HG03045 (cell line): ENCODE measurements around the gene BUD23.
"Not testable (repeated sequence)": the region's sequence is repeated elsewhere in the genome, so short reads cannot be mapped to it uniquely, and the experiment has no call there.

Experiments used
- ATAC-seq: cut with Tn5 transposase; IDR thresholded peaks from one replicate; pipeline ENCODE4 v1.9.1; 2021; ENCODE audit warnings: mild to moderate bottlenecking, moderate library complexity; ENCODE audit not compliant: unreplicated experiment

BUD23 gene

GRCh38 chr7:73668103-73668885, 15.1 kb upstream of the BUD23 start:
- peak; percentile 4 for ATAC-seq

- ATAC-seq = no peak
These were observed 14.5 kb upstream of the BUD23 start for GRCh38 chr7:73668886-73669230.

- no peak for ATAC-seq
These were observed 14.1 kb upstream of the BUD23 start for GRCh38 chr7:73669288-73669701.

GRCh38 chr7:73669858-73670385, 13.5 kb upstream of the BUD23 start:
- no peak for ATAC-seq

- no peak for ATAC-seq
These were observed 12.1 kb upstream of the BUD23 start for GRCh38 chr7:73671322-73671661.

GRCh38 chr7:73671857-73672445, 11.4 kb upstream of the BUD23 start:
- ATAC-seq = no peak

- ATAC-seq = no peak
These were observed 8.8 kb upstream of the BUD23 start for GRCh38 chr7:73674468-73675124.

GRCh38 chr7:73676062-73676461, 7.3 kb upstream of the BUD23 start:
- ATAC-seq = not testable (repeated sequence)

- no peak for ATAC-seq
These were observed 4.5 kb upstream of the BUD23 start for GRCh38 chr7:73678862-73679261.

GRCh38 chr7:73679709-73680108, 3.7 kb upstream of the BUD23 start:
- no peak for ATAC-seq

- ATAC-seq = no peak
These were observed 2.9 kb upstream of the BUD23 start for GRCh38 chr7:73680501-73680900.

- ATAC-seq = no peak
These were observed 2.4 kb upstream of the BUD23 start for GRCh38 chr7:73681031-73681430.

- peak; percentile 13 for ATAC-seq
These were observed 697 bp upstream of the BUD23 start for GRCh38 chr7:73682745-73683055.

GRCh38 chr7:73683788-73684693, 644 bp downstream of the BUD23 start:
- ATAC-seq = peak; percentile 16

GRCh38 chr7:73685311-73685710, 1.9 kb downstream of the BUD23 start:
- ATAC-seq = no peak

- no peak for ATAC-seq
These were observed 4.9 kb downstream of the BUD23 start for GRCh38 chr7:73688288-73688687.

- no peak for ATAC-seq
These were observed 7.2 kb downstream of the BUD23 start for GRCh38 chr7:73690646-73691045.

GRCh38 chr7:73696372-73696771, 13.0 kb downstream of the BUD23 start:
- ATAC-seq = no peak

- no peak for ATAC-seq
These were observed 15.0 kb downstream of the BUD23 start for GRCh38 chr7:73698410-73698809.

- no peak for ATAC-seq
These were observed 16.1 kb downstream of the BUD23 start for GRCh38 chr7:73699370-73700068.

- no peak for ATAC-seq
These were observed 16.6 kb downstream of the BUD23 start for GRCh38 chr7:73700069-73700423.
